Smooth muscle cell of the brain vasculature (primary cell): Measurements from ENCODE around the gene CAMK2G.
"Not testable (repeated sequence)": the region's sequence is repeated elsewhere in the genome, so short reads cannot be mapped to it uniquely, and the experiment has no call there.

ENCODE experiments used
- DNase-seq: peaks from one replicate; pipeline ENCODE4 v3.0.0-alpha.2; 2012; ENCODE audit warnings: low read depth, low spot score

Gene CAMK2G

DNA sequence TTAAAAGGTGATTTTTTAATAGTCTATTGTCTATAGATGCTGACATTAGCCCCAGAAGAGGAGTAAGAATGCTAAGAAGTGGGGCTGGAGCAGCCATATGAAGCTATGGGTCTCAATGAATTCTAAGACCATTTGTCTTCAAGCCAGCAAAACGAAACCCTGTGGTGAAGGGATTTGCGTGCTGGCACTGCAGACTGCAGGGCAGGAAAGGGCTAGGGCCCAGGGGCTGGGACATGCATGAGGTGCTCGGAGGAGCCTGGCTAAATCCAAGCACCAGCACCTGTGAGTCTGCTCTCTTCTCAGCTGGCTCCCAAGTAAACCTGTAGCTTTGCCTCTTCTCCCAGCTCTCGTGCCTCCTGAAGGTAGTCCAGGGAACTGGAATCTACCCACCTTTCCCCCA lies 61.7 kb downstream of the CAMK2G start:
- no peak for DNase-seq

- no peak for DNase-seq
These were observed 63.5 kb downstream of the CAMK2G start for GRCh38 chr10:73810735-73811465.

- no peak for DNase-seq
These were observed 64.0 kb downstream of the CAMK2G start for GRCh38 chr10:73810358-73810734.

DNA sequence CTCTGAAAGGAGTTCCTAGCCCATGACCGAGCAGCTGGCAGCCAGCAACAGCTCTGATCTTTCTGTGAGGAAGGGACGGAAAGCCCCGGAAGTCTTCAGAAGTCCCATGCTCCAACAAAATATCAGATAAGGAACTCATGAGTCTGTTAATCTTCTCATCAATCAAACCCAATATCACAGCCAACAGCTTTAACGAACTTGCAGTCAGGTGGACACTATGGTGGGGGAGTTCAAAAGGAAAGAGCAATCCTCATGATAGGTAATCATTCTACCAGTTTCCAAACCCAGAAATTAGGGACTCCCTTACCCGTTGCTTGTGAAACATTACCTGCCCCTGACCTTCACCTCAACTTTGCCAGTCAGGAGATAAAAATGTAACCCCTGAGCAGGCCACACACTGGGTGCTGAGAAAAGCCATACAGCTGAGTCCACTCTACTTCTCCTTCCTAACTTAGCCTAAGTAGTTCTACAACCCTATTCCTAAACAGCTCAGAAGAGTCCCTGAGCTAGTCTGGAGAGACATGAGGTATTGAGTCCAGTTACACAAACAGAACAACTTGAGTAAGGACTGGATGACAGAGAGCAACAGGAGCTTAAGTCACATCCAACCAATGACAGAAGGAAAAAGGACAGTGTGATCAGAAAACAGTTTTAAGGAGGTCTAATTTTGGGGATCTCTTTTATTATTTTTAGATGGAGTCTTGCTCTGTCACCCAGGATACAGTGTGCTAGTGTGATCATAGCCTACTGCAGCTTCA lies 65.1 kb downstream of the CAMK2G start:
- DNase-seq: no peak

- no peak for DNase-seq
These were observed 66.1 kb downstream of the CAMK2G start for GRCh38 chr10:73808021-73808815.

GRCh38 chr10:73807471-73807870 lies 66.9 kb downstream of the CAMK2G start:
- no peak for DNase-seq

- no peak for DNase-seq
These were observed 68.0 kb downstream of the CAMK2G start for GRCh38 chr10:73806176-73806950.

- no peak for DNase-seq
These were observed 70.6 kb downstream of the CAMK2G start for GRCh38 chr10:73803680-73804286.

DNA sequence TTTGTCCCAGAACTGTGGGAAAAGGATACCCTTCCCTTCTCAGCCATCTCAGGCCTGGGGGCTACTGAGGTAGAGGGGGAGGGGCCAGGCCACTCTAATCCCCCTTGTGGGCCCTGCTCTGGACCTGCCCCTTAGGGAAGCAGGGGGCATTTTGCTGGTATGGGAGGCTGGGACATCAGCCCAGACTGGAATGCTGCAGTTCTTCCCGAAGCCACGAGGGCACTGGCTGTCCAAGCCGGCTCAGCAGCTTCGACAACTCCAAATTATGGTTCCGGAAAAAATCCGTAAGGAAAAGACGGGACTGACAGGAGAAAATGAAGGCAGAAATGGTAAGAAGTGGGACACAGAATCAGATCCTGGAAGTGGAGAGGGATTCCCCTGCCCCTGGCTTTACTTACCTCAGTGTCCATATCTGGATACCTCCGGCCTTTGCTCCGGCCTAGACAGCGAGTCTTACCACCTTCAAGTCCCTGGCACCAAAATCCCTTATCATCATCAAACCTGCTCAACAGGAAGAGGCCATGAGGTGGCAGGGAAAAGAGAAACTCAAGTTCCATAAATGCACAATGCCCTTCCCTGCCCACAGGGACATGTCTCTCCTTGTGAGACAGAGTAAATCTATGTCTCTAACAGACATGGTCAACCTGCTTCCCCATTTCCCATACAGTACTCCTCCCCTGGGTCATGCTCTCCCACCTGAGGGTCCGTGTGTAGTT lies 71.9 kb downstream of the CAMK2G start:
- DNase-seq: no peak

- no peak for DNase-seq
These were observed 73.1 kb downstream of the CAMK2G start for GRCh38 chr10:73801253-73801590.

DNA sequence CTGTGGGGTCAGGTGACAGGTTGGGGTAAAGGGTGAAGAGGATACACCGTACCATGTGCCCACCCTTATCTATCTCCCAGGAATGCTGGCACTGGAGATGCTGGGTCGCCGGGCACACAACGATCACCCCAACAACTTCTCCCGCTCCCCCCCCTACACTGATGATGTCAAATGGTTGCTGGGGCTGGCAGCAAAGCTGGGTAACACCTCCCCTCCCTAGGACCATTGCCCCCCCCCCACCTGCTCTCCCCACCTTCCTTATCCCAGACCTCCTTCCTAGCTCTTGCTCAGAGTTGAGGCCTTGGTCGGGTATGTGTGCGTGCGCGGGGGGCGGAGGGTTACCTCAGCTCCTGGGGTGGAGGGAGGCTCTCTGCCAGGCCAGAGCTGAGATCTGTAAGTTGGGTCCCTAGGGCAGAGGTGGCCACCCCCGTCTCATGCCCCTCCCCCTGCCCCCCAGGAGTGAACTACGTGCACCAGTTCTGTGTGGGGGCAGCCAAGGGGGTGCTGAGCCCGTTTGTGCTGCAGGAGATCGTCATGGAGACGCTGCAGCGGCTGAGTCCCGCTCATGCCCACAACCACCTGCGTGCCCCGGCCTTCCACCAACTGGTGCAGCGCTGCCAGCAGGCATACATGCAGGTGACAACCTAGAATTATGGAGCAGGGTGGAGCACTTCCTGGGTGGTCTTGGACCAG lies 73.6 kb downstream of the CAMK2G start:
- DNase-seq: no peak

DNA sequence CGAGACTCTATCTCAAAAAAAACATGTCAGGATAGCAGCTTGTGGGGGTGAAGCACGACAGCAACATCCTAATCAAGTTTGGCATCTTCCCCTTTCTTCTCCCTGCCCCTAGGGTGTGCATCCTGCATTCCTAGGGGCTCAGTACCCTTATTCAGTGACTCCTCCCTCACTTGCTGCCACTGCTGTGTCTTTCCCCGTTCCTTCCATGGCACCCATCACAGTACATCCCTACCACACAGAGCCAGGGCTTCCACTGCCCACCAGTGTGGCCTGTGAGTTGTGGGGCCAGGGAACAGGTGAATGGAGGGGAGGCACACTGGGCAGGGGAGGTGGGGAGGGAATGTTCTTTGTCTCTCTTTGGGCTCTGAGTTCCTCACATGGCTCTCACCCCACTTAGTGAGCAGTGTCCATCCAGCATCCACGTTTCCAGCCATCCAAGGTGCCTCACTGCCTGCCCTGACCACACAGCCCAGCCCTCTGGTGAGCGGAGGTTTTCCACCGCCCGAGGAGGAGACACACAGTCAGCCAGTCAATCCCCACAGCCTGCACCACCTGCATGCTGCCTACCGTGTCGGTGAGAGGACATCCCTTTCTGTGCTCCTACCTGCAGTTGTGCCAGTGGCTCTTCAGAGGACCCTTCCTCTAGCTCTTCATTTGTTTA lies 74.3 kb downstream of the CAMK2G start:
- DNase-seq: no peak

- DNase-seq: no peak
These were observed 75.3 kb downstream of the CAMK2G start for GRCh38 chr10:73798927-73799560.

GRCh38 chr10:73798087-73798486 lies 76.3 kb downstream of the CAMK2G start:
- DNase-seq: no peak

DNA sequence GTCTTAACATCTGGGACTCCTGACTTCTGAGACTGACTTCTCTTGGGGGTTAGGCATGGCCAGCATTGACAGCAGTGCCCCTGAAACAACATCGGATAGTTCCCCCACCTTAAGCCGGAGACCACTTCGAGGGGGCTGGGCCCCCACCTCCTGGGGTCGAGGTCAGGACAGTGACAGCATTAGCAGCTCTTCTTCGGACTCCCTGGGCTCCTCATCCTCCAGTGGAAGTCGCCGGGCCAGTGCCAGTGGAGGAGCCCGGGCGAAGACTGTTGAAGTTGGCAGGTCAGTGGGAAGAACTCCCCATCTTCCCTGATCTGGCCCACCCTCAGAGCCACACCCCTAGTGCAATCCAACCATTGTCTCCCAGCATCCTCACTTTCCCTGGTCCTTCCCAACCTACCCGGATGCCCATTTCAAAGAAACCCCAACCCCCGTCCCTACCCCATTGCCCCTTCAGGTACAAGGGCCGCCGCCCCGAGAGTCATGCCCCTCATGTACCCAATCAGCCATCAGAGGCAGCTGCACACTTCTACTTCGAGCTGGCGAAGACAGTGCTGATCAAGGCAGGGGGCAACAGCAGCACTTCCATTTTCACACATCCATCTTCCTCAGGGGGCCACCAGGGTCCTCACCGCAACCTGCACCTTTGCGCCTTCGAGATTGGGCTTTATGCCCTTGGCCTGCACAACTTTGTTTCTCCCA lies 76.9 kb downstream of the CAMK2G start:
- no peak for DNase-seq

GRCh38 chr10:73796766-73797165 lies 77.6 kb downstream of the CAMK2G start:
- DNase-seq: no peak

DNA sequence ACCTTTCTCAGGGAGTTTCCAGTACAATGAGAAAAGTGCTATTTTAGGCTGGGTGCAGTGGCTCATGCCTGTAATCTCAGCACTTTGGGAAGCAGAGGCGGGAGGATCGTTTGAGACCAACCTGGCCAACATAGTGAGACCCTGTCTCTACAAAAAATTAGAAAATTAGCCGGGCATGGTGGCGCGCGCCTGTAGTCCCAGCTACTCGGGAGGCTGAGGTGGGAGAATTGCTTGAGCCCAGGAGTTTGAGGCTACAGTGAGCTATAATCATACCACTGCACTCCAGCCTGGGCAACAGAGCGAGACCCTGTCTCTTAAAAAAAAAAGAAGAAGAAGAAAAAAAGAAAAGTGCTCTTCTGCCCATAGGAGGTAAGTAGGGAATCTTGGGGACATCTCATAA lies 78.3 kb downstream of the CAMK2G start:
- DNase-seq: not testable (repeated sequence)

DNA sequence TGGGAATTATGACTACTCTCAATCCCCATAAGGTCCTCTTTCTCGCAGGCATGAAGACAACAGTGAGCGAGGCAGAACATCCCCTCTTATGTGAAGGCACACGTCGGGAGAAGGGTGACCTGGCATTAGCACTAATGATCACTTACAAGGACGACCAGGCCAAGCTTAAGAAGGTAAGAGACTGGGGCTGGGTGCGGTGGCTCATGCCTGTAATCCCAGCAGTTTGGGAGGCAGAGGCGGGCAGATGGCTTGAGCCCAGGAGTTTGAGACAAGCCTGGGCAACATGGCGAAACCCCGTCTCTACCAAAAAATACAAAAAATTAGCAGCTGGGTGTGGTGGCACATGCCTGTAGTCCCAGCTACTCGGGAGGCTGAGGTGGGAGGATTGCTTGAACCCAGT lies 78.9 kb downstream of the CAMK2G start:
- not testable (repeated sequence) for DNase-seq
